C4-2B (cell line): ENCODE data around the gene NDUFB4.

Experiments
- CTCF ChIP-seq: fragments of 450-650 bp; conservative IDR thresholded peaks from 2 replicates; pipeline ENCODE4 v1.5.1; 2017; ENCODE audit warnings: mild to moderate bottlenecking
- ZFX ChIP-seq: fragments of 450-650 bp; IDR thresholded peaks from 2 replicates; pipeline ENCODE4 v1.6.1; 2017

- no peak for TF ChIP-seq CTCF
- TF ChIP-seq ZFX: no peak
Measured at GRCh38 chr3:120602682-120603081, 6.5 kb downstream of the NDUFB4 start.
